Fibroblast of pulmonary artery (primary cell): ENCODE data around the gene TOX4.
A peak's percentile ranks its signal among the peaks of the same experiment; 100 is the strongest.

Experiments used
- DNase-seq: peaks from one replicate; pipeline ENCODE4 v3.0.0-alpha.2; 2010; ENCODE audit warnings: low read depth
- H3K4me3 ChIP-seq: replicated peaks from 2 replicates; pipeline ENCODE4 v1.5.1; 2011; ENCODE audit warnings: low read depth, mild to moderate bottlenecking, control low read depth, low read length, moderate library complexity
- TF ChIP-seq, protein P1 (sequence below): IDR thresholded peaks from 2 replicates; pipeline ENCODE4 v1.5.1; 2011; ENCODE audit warnings: mild to moderate bottlenecking, control low read depth, low read length, inconsistent platforms; ENCODE audit errors: missing control alignments

TOX4 gene

DNA sequence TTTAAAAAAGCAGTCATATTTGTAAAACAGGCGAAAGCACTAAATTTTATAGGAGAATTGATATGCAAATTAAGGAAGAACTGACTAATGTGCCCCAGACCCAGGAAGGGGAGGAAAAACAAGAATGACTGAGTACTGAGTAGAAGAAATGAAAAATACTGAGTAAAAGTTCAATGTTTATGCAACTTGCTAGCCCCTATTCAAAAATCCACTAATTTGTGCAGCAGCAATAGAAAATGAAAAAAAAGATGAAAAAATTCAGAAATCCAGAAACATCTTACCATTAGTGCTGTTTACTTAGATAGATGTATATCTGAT lies 27.1 kb upstream of the TOX4 start:
- TF ChIP-seq, protein P1, sequence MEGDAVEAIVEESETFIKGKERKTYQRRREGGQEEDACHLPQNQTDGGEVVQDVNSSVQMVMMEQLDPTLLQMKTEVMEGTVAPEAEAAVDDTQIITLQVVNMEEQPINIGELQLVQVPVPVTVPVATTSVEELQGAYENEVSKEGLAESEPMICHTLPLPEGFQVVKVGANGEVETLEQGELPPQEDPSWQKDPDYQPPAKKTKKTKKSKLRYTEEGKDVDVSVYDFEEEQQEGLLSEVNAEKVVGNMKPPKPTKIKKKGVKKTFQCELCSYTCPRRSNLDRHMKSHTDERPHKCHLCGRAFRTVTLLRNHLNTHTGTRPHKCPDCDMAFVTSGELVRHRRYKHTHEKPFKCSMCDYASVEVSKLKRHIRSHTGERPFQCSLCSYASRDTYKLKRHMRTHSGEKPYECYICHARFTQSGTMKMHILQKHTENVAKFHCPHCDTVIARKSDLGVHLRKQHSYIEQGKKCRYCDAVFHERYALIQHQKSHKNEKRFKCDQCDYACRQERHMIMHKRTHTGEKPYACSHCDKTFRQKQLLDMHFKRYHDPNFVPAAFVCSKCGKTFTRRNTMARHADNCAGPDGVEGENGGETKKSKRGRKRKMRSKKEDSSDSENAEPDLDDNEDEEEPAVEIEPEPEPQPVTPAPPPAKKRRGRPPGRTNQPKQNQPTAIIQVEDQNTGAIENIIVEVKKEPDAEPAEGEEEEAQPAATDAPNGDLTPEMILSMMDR, result no peak
- no peak overlapping the region for H3K4me3 ChIP-seq
- DNase-seq, result no peak

DNA sequence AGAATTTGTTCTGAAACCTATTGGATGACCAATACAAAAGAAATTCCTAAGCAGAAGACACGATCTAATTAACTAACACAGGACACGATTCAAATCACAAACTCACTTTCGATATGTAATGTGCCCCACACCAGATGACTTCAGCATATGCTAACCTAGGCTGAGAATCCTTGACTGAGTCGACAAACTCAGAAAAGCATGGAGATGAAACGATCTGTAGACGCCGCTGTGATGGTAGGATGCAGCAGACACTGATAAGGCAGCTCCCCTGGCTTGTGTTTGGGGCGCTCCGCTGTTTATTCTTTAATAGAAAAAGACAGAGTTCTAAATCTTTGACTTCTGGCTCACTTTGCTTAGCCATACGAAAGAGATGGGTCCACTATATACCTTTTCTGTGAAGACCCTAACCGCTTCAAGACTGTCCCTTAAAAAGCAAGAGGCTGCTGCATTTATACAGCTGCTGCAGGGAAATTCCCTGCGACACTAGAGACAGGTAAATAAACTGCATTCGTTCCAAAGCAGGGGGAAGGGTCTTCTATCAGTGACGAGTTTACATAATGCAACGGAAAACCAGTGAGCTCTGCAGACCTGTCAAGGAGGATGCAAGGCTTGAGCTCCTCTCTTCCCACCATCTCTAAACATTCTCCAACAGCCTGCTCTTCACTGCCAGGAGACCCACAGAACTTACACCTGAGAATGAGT lies 22.0 kb upstream of the TOX4 start:
- peak overlapping the region; percentile 94 for H3K4me3 ChIP-seq
- TF ChIP-seq, protein P1, result no peak
- no peak for DNase-seq

DNA sequence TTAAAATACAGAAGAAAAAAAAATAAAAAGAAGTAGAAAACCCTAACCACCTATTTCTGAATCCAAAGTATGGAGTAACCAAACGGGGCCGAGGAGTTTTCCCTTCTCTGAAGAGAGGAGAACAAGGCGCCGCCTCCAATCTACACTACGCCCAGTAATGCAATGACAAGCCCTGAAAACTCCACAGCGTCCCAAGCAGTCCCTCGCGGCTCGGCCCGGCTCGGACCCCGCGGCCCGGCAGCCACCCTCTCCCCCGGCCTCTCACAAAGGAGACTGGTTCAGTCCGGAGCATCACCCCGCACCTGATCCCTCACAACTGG lies 21.4 kb upstream of the TOX4 start:
- DNase-seq, result peak; percentile 20

DNA sequence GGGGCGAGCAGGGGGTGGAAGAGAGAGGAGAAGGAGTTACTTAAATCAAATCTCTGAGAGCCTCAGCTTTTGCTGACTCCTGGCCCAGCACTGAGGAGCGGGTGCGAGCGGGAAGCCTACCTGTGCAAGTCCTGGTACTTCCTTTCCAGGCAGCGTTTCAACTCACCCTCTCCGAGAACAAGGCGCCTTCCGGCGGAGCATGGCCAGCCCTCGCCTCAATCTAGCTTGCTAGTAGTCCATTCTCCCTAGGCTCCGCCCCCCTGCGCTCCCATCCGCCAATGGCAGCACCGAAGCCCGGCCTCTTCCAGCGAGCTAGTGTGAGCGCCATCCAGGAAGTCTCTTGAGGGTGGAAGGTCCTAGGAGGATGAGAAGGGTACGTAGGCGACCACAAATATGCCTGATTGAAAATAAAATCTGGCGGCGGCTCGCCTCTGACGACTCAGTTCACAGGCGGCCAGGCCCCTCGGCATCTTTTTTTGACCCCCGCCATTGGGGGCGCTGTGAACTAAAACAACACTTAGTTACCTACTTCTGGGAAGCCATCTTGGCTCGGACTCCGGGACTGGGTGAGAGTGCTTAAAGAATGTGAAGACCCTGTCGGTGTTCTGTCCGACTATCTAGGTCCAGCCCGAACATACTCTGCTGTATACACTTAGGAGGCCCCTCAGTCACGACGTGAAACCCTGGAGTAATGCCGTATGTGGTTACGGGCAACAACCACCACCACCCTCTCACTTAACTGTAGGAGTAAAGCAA lies 20.9 kb upstream of the TOX4 start, which contains the start of gene CHD8:
TSS of gene CHD8 (minus strand) at position 212 of the 756 bp plus-strand sequence. CDS start 24,480 bp downstream, outside the sequence.
- TF ChIP-seq, protein P1, result peak; percentile 50
- peak; percentile 100 for DNase-seq
- H3K4me3 ChIP-seq, result peak within 1 kb of the TSS; percentile 94

More for the DNA sequence above, 21.4 kb upstream of the TOX4 start:
- peak overlapping the region; percentile 94 for H3K4me3 ChIP-seq
- TF ChIP-seq, protein P1, result no peak

DNA sequence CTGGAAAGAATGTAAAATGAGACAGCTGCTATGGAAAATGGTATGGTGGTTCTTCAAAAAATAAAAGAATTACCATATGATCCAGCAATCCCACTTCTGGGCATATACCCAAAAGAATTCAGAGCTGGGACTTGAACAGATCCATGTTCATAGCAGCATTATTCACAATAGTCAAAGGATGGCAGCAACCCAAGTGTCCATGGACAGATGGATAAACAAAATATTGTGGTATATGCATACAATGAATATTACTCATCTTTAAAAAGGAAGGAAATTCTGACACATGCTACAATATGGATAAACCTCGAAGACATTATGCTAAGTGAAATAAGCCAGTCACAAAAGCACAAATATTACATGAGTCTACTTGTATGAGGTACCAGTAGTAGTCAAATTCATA lies 9.4 kb upstream of the TOX4 start:
- TF ChIP-seq, protein P1, result no peak
- peak; percentile 98 for DNase-seq
- H3K4me3 ChIP-seq, result no peak overlapping the region

DNA sequence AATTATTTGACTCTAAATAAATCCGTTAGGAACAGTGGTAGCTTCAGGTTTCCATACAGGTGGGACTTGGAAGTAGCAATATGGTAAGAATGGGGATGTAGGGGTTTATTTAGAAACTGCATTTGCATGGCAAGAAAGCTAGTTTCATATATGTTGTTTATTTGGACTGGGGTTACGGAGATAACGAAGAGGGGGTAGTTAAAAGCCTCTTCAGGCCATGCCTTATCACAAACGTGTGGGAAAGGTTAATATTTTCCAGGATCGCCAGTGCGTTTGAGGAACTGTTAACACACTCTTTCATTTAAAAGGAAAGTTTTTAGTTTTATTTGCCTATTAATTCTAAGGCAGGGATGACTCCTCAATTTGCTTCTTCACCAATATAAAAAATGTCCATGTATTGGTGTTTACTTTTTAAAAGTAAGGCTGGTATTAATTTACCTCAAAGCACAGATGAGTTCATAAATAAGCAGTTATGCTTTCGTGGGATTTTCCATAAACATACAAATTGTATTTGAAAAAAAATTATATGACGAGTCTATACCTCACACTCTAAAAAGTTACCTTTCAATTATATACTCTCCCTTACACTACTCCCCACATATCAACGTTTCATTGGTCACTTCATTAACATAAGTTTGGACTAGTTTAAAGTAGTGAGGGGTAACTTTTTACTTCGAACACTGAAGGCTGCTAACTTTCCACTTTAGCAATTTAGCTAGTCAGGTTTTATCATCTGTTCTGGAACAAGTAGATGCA lies 1.1 kb upstream of the TOX4 start:
- DNase-seq, result no peak
- TF ChIP-seq, protein P1, result no peak
- H3K4me3 ChIP-seq, result peak overlapping the region; percentile 99
